IMR-90 (cell line): Measurements from ENCODE around the gene IQUB. TPM values are rescaled to one million over a fixed set of nuclear protein-coding genes. Genes with fewer than 3 reads are reported as not detected.

Experiments
- ATAC-seq: fragments of 200-7000 bp; cut with Tn5 transposase; 2 replicates; pipeline ENCODE4 v1.9.1; 2020; ENCODE audit warnings: low read depth, mild to moderate bottlenecking, moderate library complexity
- BruUV-seq: library from RNA; stranded (reverse); fragments of 400-500 nt; replicated peaks from 2 replicates; lab custom pipeline; 2021; lab: Mats Ljungman, UMichigan
- CTCF ChIA-PET: fragments of 300-600 bp; formaldehyde crosslinking; extraction: SDS; loops from one replicate; lab custom pipeline; 2021; ENCODE audit warnings: antibody characterized with exemption; lab: Yijun Ruan, JAX
- POLR2A ChIA-PET: fragments of 300-600 bp; sonication (Branson Sonifier 250); formaldehyde crosslinking; loops from one replicate; lab custom pipeline; 2022; ENCODE audit warnings: antibody characterized with exemption; ENCODE audit not compliant: unreplicated experiment; lab: Charles Lee
- DNase-seq: peaks from one replicate; pipeline ENCODE4 v3.0.0; 2013
- H2AFZ ChIP-seq: replicated peaks from 2 replicates; pipeline ENCODE3; 2013; ENCODE audit warnings: low read length, mild to moderate bottlenecking; ENCODE audit not compliant: poor library complexity
- H2AK5ac ChIP-seq: 2 replicates; pipeline ENCODE4 v1.6.1; 2013; ENCODE audit warnings: low read depth, low read length, inconsistent platforms
- H2AK9ac ChIP-seq: replicated peaks from 2 replicates; pipeline ENCODE3; 2013; ENCODE audit warnings: mild to moderate bottlenecking, low read depth, low read length, moderate library complexity; ENCODE audit not compliant: poor library complexity
- H2BK120ac ChIP-seq: 2 replicates; pipeline ENCODE4 v1.6.1; 2013; ENCODE audit warnings: low read depth, low read length, inconsistent platforms
- H2BK15ac ChIP-seq: 3 replicates; pipeline ENCODE4 v1.6.1; 2013; ENCODE audit warnings: low read depth, low read length, inconsistent platforms
- H2BK20ac ChIP-seq: 2 replicates; pipeline ENCODE4 v1.6.1; 2013; ENCODE audit warnings: low read depth, mild to moderate bottlenecking, inconsistent platforms, low read length, moderate library complexity
- H2BK5ac ChIP-seq: 2 replicates; pipeline ENCODE4 v1.6.1; 2013; ENCODE audit warnings: mild to moderate bottlenecking, low read depth, low read length, inconsistent platforms; ENCODE audit not compliant: poor library complexity, severe bottlenecking
- H3K14ac ChIP-seq: replicated peaks from 2 replicates; pipeline ENCODE4 v1.6.1; 2013; ENCODE audit warnings: low read depth, low read length, inconsistent platforms
- H3K18ac ChIP-seq: 2 replicates; pipeline ENCODE4 v1.6.1; 2013; ENCODE audit warnings: low read depth, low read length, control low read depth
- H3K23ac ChIP-seq: 2 replicates; pipeline ENCODE4 v1.6.1; 2013; ENCODE audit warnings: low read depth, low read length, inconsistent platforms
- H3K27ac ChIP-seq: 2 replicates; pipeline ENCODE4 v1.5.1; 2013; ENCODE audit warnings: mild to moderate bottlenecking, control low read depth, low read length; ENCODE audit not compliant: insufficient read depth
- H3K27me3 ChIP-seq: 2 replicates; pipeline ENCODE4 v1.6.1; 2013; ENCODE audit warnings: low read length; ENCODE audit not compliant: control insufficient read depth, insufficient read depth
- H3K36me3 ChIP-seq: 2 replicates; pipeline ENCODE4 v1.6.1; 2013; ENCODE audit warnings: low read length, mixed read lengths; ENCODE audit not compliant: control insufficient read depth, insufficient read depth
- H3K4ac ChIP-seq: 2 replicates; pipeline ENCODE4 v1.6.1; 2013; ENCODE audit warnings: low read depth, low read length, inconsistent platforms
- H3K4me1 ChIP-seq: 2 replicates; pipeline ENCODE4 v1.6.1; 2013; ENCODE audit warnings: low read length, mixed read lengths; ENCODE audit not compliant: control insufficient read depth, insufficient read depth
- H3K4me2 ChIP-seq: 2 replicates; pipeline ENCODE4 v1.6.1; 2013; ENCODE audit warnings: low read depth, mild to moderate bottlenecking, control low read depth, low read length, moderate library complexity
- H3K4me3 ChIP-seq: 2 replicates; pipeline ENCODE4 v1.5.1; 2013; ENCODE audit warnings: low read depth, mild to moderate bottlenecking, control low read depth, low read length, moderate library complexity; ENCODE audit not compliant: insufficient read depth
- H3K56ac ChIP-seq: 2 replicates; pipeline ENCODE4 v1.6.1; 2013; ENCODE audit warnings: low read length, inconsistent platforms; ENCODE audit not compliant: insufficient read depth; ENCODE audit errors: extremely low read depth
- H3K79me1 ChIP-seq, 2 experiments: 2 replicates each; pipeline ENCODE4 v1.6.1; 2013; ENCODE audit warnings: low read length in 2 of 2, inconsistent platforms in 1 of 2, low read depth in 1 of 2
- H3K9ac ChIP-seq: 2 replicates; pipeline ENCODE4 v1.6.1; 2013; ENCODE audit warnings: low read depth, low read length, control low read depth
- H3K9me1 ChIP-seq: 2 replicates; pipeline ENCODE4 v1.6.1; 2013; ENCODE audit warnings: low read length, inconsistent platforms; ENCODE audit not compliant: insufficient read depth
- H3K9me3 ChIP-seq: 2 replicates; pipeline ENCODE4 v1.6.1; 2013; ENCODE audit warnings: low read length; ENCODE audit not compliant: control insufficient read depth, insufficient read depth
- H4K20me1 ChIP-seq: 2 replicates; pipeline ENCODE4 v1.6.1; 2013; ENCODE audit warnings: low read length, inconsistent platforms; ENCODE audit not compliant: insufficient read depth
- H4K5ac ChIP-seq: 2 replicates; pipeline ENCODE4 v1.6.1; 2013; ENCODE audit warnings: mild to moderate bottlenecking, low read depth, low read length, control low read depth
- H4K8ac ChIP-seq, 2 experiments: 2 replicates each; pipeline ENCODE4 v1.6.1; 2013; ENCODE audit warnings: low read depth in 2 of 2, low read length in 2 of 2, control low read depth in 1 of 2, inconsistent platforms in 1 of 2
- H4K91ac ChIP-seq: 2 replicates; pipeline ENCODE4 v1.6.1; 2013; ENCODE audit warnings: low read depth, low read length, inconsistent platforms; ENCODE audit not compliant: insufficient read depth
- BHLHE40 ChIP-seq: fragments of 150-350 bp; IDR thresholded peaks from 2 replicates; pipeline ENCODE4 v1.6.1; 2016; ENCODE audit warnings: mild to moderate bottlenecking, low read depth, low read length
- CEBPB ChIP-seq: IDR thresholded peaks from 2 replicates; pipeline ENCODE4 v1.6.1; 2012; ENCODE audit warnings: low read depth, low read length, improper control_type of control experiment
- CHD1 ChIP-seq: IDR thresholded peaks from 2 replicates; pipeline ENCODE4 v1.6.1; 2012; ENCODE audit warnings: low read depth, low read length, improper control_type of control experiment
- CTCF ChIP-seq: conservative IDR thresholded peaks from 2 replicates; pipeline ENCODE4 v1.5.1; 2012; ENCODE audit warnings: mild to moderate bottlenecking, low read depth, low read length, improper control_type of control experiment
- ELK1 ChIP-seq: fragments of 150-350 bp; IDR thresholded peaks from 2 replicates; pipeline ENCODE4 v1.6.1; 2016; ENCODE audit warnings: low read depth, mild to moderate bottlenecking, low read length, moderate library complexity, borderline replicate concordance
- FOS ChIP-seq: fragments of 150-350 bp; IDR thresholded peaks from 2 replicates; pipeline ENCODE4 v1.6.1; 2016; ENCODE audit warnings: low read depth, low read length
- MAFK ChIP-seq: IDR thresholded peaks from 2 replicates; pipeline ENCODE4 v1.6.1; 2012; ENCODE audit warnings: low read depth, low read length, improper control_type of control experiment
- MAZ ChIP-seq: IDR thresholded peaks from 2 replicates; pipeline ENCODE4 v1.6.1; 2012; ENCODE audit warnings: low read depth, mild to moderate bottlenecking, low read length, improper control_type of control experiment, moderate library complexity, borderline replicate concordance
- MXI1 ChIP-seq: IDR thresholded peaks from 2 replicates; pipeline ENCODE4 v1.6.1; 2012; ENCODE audit warnings: low read depth, mild to moderate bottlenecking, low read length, moderate library complexity, borderline replicate concordance
- NFE2L2 ChIP-seq: fragments of 150-350 bp; IDR thresholded peaks from 2 replicates; pipeline ENCODE4 v1.6.1; 2016; ENCODE audit warnings: low read depth, mild to moderate bottlenecking, low read length
- POLR2A ChIP-seq: IDR thresholded peaks from 2 replicates; pipeline ENCODE4 v1.6.1; 2012; ENCODE audit warnings: mild to moderate bottlenecking, low read depth, low read length
- RAD21 ChIP-seq: IDR thresholded peaks from 2 replicates; pipeline ENCODE4 v1.6.1; 2012; ENCODE audit warnings: low read length, improper control_type of control experiment
- RCOR1 ChIP-seq: IDR thresholded peaks from 2 replicates; pipeline ENCODE4 v1.6.1; 2012; ENCODE audit warnings: mild to moderate bottlenecking, low read length, improper control_type of control experiment; ENCODE audit not compliant: insufficient replicate concordance
- RFX5 ChIP-seq: IDR thresholded peaks from 2 replicates; pipeline ENCODE4 v1.8.0; 2012; ENCODE audit warnings: low read depth, mild to moderate bottlenecking, low read length, moderate library complexity
- SMC3 ChIP-seq: fragments of 150-350 bp; IDR thresholded peaks from 2 replicates; pipeline ENCODE4 v1.6.1; 2016; ENCODE audit warnings: low read depth, mild to moderate bottlenecking, antibody characterized with exemption, low read length, moderate library complexity
- USF2 ChIP-seq: fragments of 150-350 bp; IDR thresholded peaks from 2 replicates; pipeline ENCODE4 v1.6.1; 2017; ENCODE audit warnings: mild to moderate bottlenecking, antibody characterized with exemption, low read length, low read depth
- WGBS, 2 experiments: methylation state at CpG; one replicate each; pipeline versions ENCODE4 v1.1.5 to v1.1.7; 2013; ENCODE audit warnings: missing lambda C conversion rate in 2 of 2; ENCODE audit not compliant: insufficient read length in 1 of 2; ENCODE audit errors: extremely low coverage in 2 of 2; 5-methylcytosine and 5-hydroxymethylcytosine counted together
- dilution Hi-C: fragments of 300-500 bp; cut with HindIII; formaldehyde crosslinking; loops from one replicate; pipeline ENCODE4 v1.14.3; 2018; ENCODE audit warnings: low sequenced_read_pairs; ENCODE audit not compliant: unreplicated experiment
- in situ Hi-C: fragments of 300-500 bp; cut with MboI; formaldehyde crosslinking; loops from 3 replicates; pipeline ENCODE4 v1.14.3; 2019; ENCODE audit warnings: low sequenced_read_pairs, inconsistent platforms, mixed read lengths
- intact Hi-C: fragments of 100-400 bp; cut with micrococcal nuclease; formaldehyde crosslinking; loops from 2 replicates; pipeline ENCODE4 v1.10.0; 2022
- polyA plus RNA-seq, 3 experiments: library from polyadenylated mRNA; depleted of rRNA; stranded (reverse); fragments of >200 nt; gene quantifications; 2 replicates each; pipeline ENCODE4 v1.2.3, GENCODE V29; 2012; ENCODE audit warnings: low replicate concordance in 1 of 3
- total RNA-seq: library from RNA; depleted of rRNA; stranded (reverse); fragments of >200 nt; gene quantifications from 2 replicates; pipeline ENCODE4 v1.2.3, GENCODE V29; 2012

Gene IQUB
- total and polyA plus RNA-seq, 2 of the 4 experiments (the other 2 are of a cell fraction) = 0.05 to 0.18 TPM

GRCh38 chr7:123431075-123431614 lies 103.2 kb downstream of the IQUB start:
- Histone ChIP-seq H2AFZ (no peak overlapping the region), H3K27me3 (no peaks in the 10 kb centered on the region), H3K27ac (no peak overlapping the region), H2BK20ac (no peak overlapping the region), H2BK15ac (no peak overlapping the region), H4K5ac (no peak overlapping the region), H4K91ac (no peak overlapping the region), H4K8ac (no peak overlapping the region), H2AK9ac (no peak overlapping the region), H2BK5ac (no peak overlapping the region), H3K4ac (no peak overlapping the region), H3K79me1 (no peaks in the 10 kb centered on the region), H3K4me1 (no peaks in the 10 kb centered on the region), H2AK5ac (no peak overlapping the region), H3K56ac (no peak overlapping the region), H3K4me2 (no peak overlapping the region), H3K14ac (no peak overlapping the region), H3K4me3 (no peak overlapping the region), H3K9me3 (no peaks in the 10 kb centered on the region), H3K23ac (no peak overlapping the region), H3K36me3 (no peaks in the 10 kb centered on the region), H3K9me1 (no peaks in the 10 kb centered on the region), H4K20me1 (no peaks in the 10 kb centered on the region), H3K18ac (no peak overlapping the region), H3K9ac (no peak overlapping the region), H2BK120ac (no peak overlapping the region)
- intact Hi-C loops = no loop called here
- CTCF ChIA-PET = no interaction called here
- in situ Hi-C loops = no loop called here
- ATAC-seq (no peak), DNase-seq (no peak)
- 70% methylated on average over 2 of the region's 5 CpGs; no CpG with 5 or more reads in 1 of the 2 experiments for WGBS, 2 experiments
- dilution Hi-C loops = no loop called here
- no TSS peak for BruUV-seq
- POLR2A ChIA-PET = no interaction called here
- TF ChIP-seq RFX5 = no peak
- TF ChIP-seq FOS = no peak
- no peak for TF ChIP-seq NFE2L2
- TF ChIP-seq POLR2A = no peak
- no peak for TF ChIP-seq RCOR1
- TF ChIP-seq RAD21 = no peak
- no peak for TF ChIP-seq SMC3
- TF ChIP-seq CEBPB = no peak
- TF ChIP-seq BHLHE40 = no peak
- TF ChIP-seq ELK1 = no peak
- no peak for TF ChIP-seq USF2
- TF ChIP-seq CHD1 = no peak
- no peak for TF ChIP-seq MAFK
- TF ChIP-seq MAZ = no peak
- TF ChIP-seq MXI1 = no peak
- no peak for TF ChIP-seq CTCF
